H1 (cell line): ENCODE measurements around the gene SUGT1. TPM values are rescaled to one million over a fixed set of nuclear protein-coding genes. Genes with fewer than 3 reads are reported as not detected.
A peak's percentile ranks its signal among the peaks of the same experiment; 100 is the strongest.
"Not testable (repeated sequence)": the region's sequence is repeated elsewhere in the genome, so short reads cannot be mapped to it uniquely, and the experiment has no call there.

ENCODE experiments used
- CTCF ChIA-PET: fragments of 300-600 bp; sonication (Branson Sonifier 250); formaldehyde crosslinking; loops from one replicate; lab custom pipeline; 2021; ENCODE audit not compliant: partially characterized antibody; lab: Charles Lee
- POLR2A ChIA-PET: fragments of 300-600 bp; sonication (Branson Sonifier 250); formaldehyde crosslinking; loops from one replicate; lab custom pipeline; 2021; ENCODE audit warnings: inconsistent platforms; ENCODE audit not compliant: partially characterized antibody; lab: Charles Lee
- DNase-seq, 2 experiments: peaks; one replicate each; pipeline versions ENCODE4 v3.0.0 to v3.0.0-alpha.2; 2010 to 2022; ENCODE audit warnings: low spot score in 2 of 2, low read depth in 1 of 2, mixed read lengths in 1 of 2
- FAIRE-seq: peaks from 2 replicates; lab custom pipeline; 2011; peaks lifted over from hg19 to GRCh38; lab: Jason Lieb, UNC
- H2AFZ ChIP-seq: 2 replicates; pipeline ENCODE4 v1.8.1; 2012; ENCODE audit warnings: low read length, inconsistent platforms
- H2AK5ac ChIP-seq: 2 replicates; pipeline ENCODE4 v1.6.1; 2013; ENCODE audit warnings: low read depth, low read length
- H2BK120ac ChIP-seq: replicated peaks from 2 replicates; pipeline ENCODE3; 2013; ENCODE audit warnings: low read depth, low read length, inconsistent platforms
- H2BK12ac ChIP-seq: 2 replicates; pipeline ENCODE4 v1.6.1; 2013; ENCODE audit warnings: low read depth, low read length
- H2BK15ac ChIP-seq: 2 replicates; pipeline ENCODE4 v1.6.1; 2013; ENCODE audit warnings: low read length
- H2BK20ac ChIP-seq: 2 replicates; pipeline ENCODE4 v1.6.1; 2013; ENCODE audit warnings: low read length
- H2BK5ac ChIP-seq: 2 replicates; pipeline ENCODE4 v1.6.1; 2013; ENCODE audit warnings: low read depth, low read length
- H3K14ac ChIP-seq: 2 replicates; pipeline ENCODE4 v1.6.1; 2013; ENCODE audit warnings: inconsistent platforms; ENCODE audit not compliant: insufficient read length
- H3K18ac ChIP-seq: 2 replicates; pipeline ENCODE4 v1.6.1; 2013; ENCODE audit warnings: low read length; ENCODE audit errors: extremely low read depth
- H3K23ac ChIP-seq: 2 replicates; pipeline ENCODE4 v1.6.1; 2013; ENCODE audit warnings: inconsistent platforms; ENCODE audit not compliant: insufficient read length
- H3K23me2 ChIP-seq: 2 replicates; pipeline ENCODE4 v1.6.1; 2013; ENCODE audit warnings: low read depth, low read length
- H3K27ac ChIP-seq: 2 replicates; pipeline ENCODE4 v1.6.1; 2011; ENCODE audit warnings: low read depth, low read length, inconsistent platforms
- H3K27me3 ChIP-seq, 4 experiments: replicated peaks in 1 of 4; 1 replicate in 1 of 4; 2 replicates in 3 of 4; pipeline versions ENCODE4 v1.6.1 to v1.8.1; 2011 to 2013; ENCODE audit warnings: low read length in 3 of 4, mild to moderate bottlenecking in 3 of 4, inconsistent platforms in 2 of 4, mixed read lengths in 2 of 4, moderate library complexity in 1 of 4; ENCODE audit not compliant: control insufficient read depth in 3 of 4, insufficient read depth in 3 of 4; ENCODE audit errors: extremely low read depth in 1 of 4
- H3K36me3 ChIP-seq, 4 experiments: 2 replicates each; pipeline versions ENCODE4 v1.6.1 to v1.8.1; 2011 to 2013; ENCODE audit warnings: mild to moderate bottlenecking in 4 of 4, low read length in 3 of 4, moderate library complexity in 2 of 4, control low read depth in 1 of 4, inconsistent platforms in 1 of 4; ENCODE audit not compliant: insufficient read depth in 4 of 4, control insufficient read depth in 2 of 4
- H3K4ac ChIP-seq: replicated peaks from 2 replicates; pipeline ENCODE3; 2013; ENCODE audit warnings: low read length, low read depth, mixed read lengths, inconsistent platforms; ENCODE audit not compliant: insufficient read length
- H3K4me1 ChIP-seq, 4 experiments: replicated peaks in 1 of 4; 1 replicate in 1 of 4; 2 replicates in 3 of 4; pipeline versions ENCODE4 v1.6.1 to v1.8.1; 2011 to 2013; ENCODE audit warnings: low read length in 3 of 4, inconsistent platforms in 2 of 4, mixed read lengths in 1 of 4; ENCODE audit not compliant: insufficient read depth in 4 of 4, control insufficient read depth in 3 of 4
- H3K4me2 ChIP-seq, 2 experiments: 2 replicates each; pipeline versions ENCODE4 v1.6.1 to v1.8.1; 2011 to 2013; ENCODE audit warnings: low read depth in 2 of 2, low read length in 2 of 2, control low read depth in 1 of 2, inconsistent platforms in 1 of 2, mild to moderate bottlenecking in 1 of 2; ENCODE audit not compliant: insufficient read depth in 1 of 2
- H3K4me3 ChIP-seq, 4 experiments: fragments of 200-600, 300-600 bp in 1 of 4; sonication (generic), shearing (Covaris generic), sonication (Bioruptor Twin) in 1 of 4; 2 replicates each; pipeline versions ENCODE4 v1.5.1 to v1.8.1; 2011 to 2016; ENCODE audit warnings: low read length in 4 of 4, low read depth in 3 of 4, control low read depth in 2 of 4, inconsistent platforms in 2 of 4, mild to moderate bottlenecking in 2 of 4, mixed read lengths in 1 of 4, moderate library complexity in 1 of 4; ENCODE audit not compliant: insufficient read depth in 2 of 4; ENCODE audit errors: extremely low read depth in 1 of 4
- H3K56ac ChIP-seq: replicated peaks from 2 replicates; pipeline ENCODE3; 2013; ENCODE audit warnings: low read depth, mild to moderate bottlenecking, mixed read lengths, low read length, inconsistent platforms; ENCODE audit not compliant: insufficient read length
- H3K79me1 ChIP-seq: 2 replicates; pipeline ENCODE4 v1.6.1; 2013; ENCODE audit warnings: low read depth, low read length, control low read depth
- H3K79me2 ChIP-seq, 2 experiments: 2 replicates each; pipeline versions ENCODE4 v1.6.1 to v1.8.1; 2012 to 2013; ENCODE audit warnings: low read length in 2 of 2, mild to moderate bottlenecking in 2 of 2, inconsistent platforms in 1 of 2; ENCODE audit not compliant: insufficient read depth in 2 of 2, control insufficient read depth in 1 of 2
- H3K9ac ChIP-seq, 4 experiments: replicated peaks in 1 of 4; 1 replicate in 1 of 4; 2 replicates in 3 of 4; pipeline versions ENCODE4 v1.6.1 to v1.8.1; 2011 to 2013; ENCODE audit warnings: low read depth in 3 of 4, low read length in 3 of 4, control low read depth in 2 of 4, mild to moderate bottlenecking in 2 of 4, moderate library complexity in 2 of 4, inconsistent platforms in 1 of 4; ENCODE audit errors: extremely low read depth in 1 of 4
- H3K9me3 ChIP-seq, 2 experiments: 2 replicates each; pipeline versions ENCODE4 v1.6.1 to v1.8.1; 2012 to 2013; ENCODE audit warnings: mild to moderate bottlenecking in 2 of 2, moderate library complexity in 2 of 2, control low read depth in 1 of 2, inconsistent platforms in 1 of 2, low read depth in 1 of 2, low read length in 1 of 2, mixed read lengths in 1 of 2; ENCODE audit not compliant: insufficient read depth in 2 of 2
- H4K20me1 ChIP-seq, 2 experiments: replicated peaks in 1 of 2; 2 replicates each; pipeline versions ENCODE3 to v1.8.1; 2011 to 2013; ENCODE audit warnings: inconsistent platforms in 2 of 2, low read length in 2 of 2, mild to moderate bottlenecking in 1 of 2; ENCODE audit not compliant: insufficient read depth in 2 of 2, control insufficient read depth in 1 of 2
- H4K5ac ChIP-seq: 2 replicates; pipeline ENCODE4 v1.6.1; 2013; ENCODE audit warnings: low read length, low read depth, mixed read lengths, inconsistent platforms; ENCODE audit not compliant: insufficient read length
- H4K8ac ChIP-seq: 2 replicates; pipeline ENCODE4 v1.8.0; 2013; ENCODE audit warnings: mild to moderate bottlenecking, moderate library complexity, low read length, inconsistent platforms; ENCODE audit not compliant: insufficient read depth; ENCODE audit errors: extremely low read depth
- H4K91ac ChIP-seq: replicated peaks from 2 replicates; pipeline ENCODE3; 2013; ENCODE audit warnings: low read length, mixed read lengths, inconsistent platforms; ENCODE audit not compliant: insufficient read length
- CTCF ChIP-seq, 3 experiments: IDR thresholded peaks; 1 replicate in 2 of 3; 2 replicates in 1 of 3; pipeline versions ENCODE4 v1.5.1 to v1.6.1; 2011; ENCODE audit warnings: low read length in 3 of 3, mild to moderate bottlenecking in 3 of 3, inconsistent platforms in 2 of 3, low read depth in 1 of 3, moderate library complexity in 1 of 3; ENCODE audit not compliant: insufficient read depth in 1 of 3; ENCODE audit errors: control extremely low read depth in 1 of 3
- RAD21 ChIP-seq, 2 experiments: IDR thresholded peaks in 1 of 2; conservative IDR thresholded peaks in 1 of 2; 2 replicates each; pipeline ENCODE4 v1.6.1; 2011; ENCODE audit warnings: low read depth in 2 of 2, low read length in 2 of 2, improper control_type of control experiment in 1 of 2, inconsistent platforms in 1 of 2, mild to moderate bottlenecking in 1 of 2, moderate library complexity in 1 of 2
- WGBS, 2 experiments: shearing (Covaris generic) in 1 of 2; methylation state at CpG; one replicate each; pipeline versions ENCODE4 v1.1.6 to v1.1.7; 2013 to 2015; ENCODE audit warnings: low lambda C conversion rate in 2 of 2, mixed read lengths in 2 of 2, inconsistent platforms in 1 of 2, low coverage in 1 of 2, missing lambda C conversion rate in 1 of 2; ENCODE audit not compliant: insufficient replicate concordance in 2 of 2, insufficient coverage in 1 of 2, insufficient read length in 1 of 2; ENCODE audit errors: extremely low coverage in 1 of 2, missing lambda C conversion rate in 1 of 2; 5-methylcytosine and 5-hydroxymethylcytosine counted together
- polyA plus RNA-seq, 7 experiments: library from polyadenylated mRNA; depleted of rRNA in 3 of 7; stranded (reverse) in 5 of 7; unstranded in 2 of 7; fragments of >200 nt in 5 of 7; fragments of 200-250 nt in 2 of 7; gene quantifications; 1 replicate in 5 of 7; 2 replicates in 1 of 7; 4 replicates in 1 of 7; pipeline versions ENCODE4 v1.2.1 to v1.2.3, GENCODE V29; 2011 to 2013; ENCODE audit warnings: missing spikeins in 2 of 7, mixed read lengths in 2 of 7
- total RNA-seq: library from RNA; stranded (reverse); fragmentation: NEBNext Ultra II Directional; extraction: Animal tissue kit (Norgen Biotek cat#: 25700); gene quantifications from 2 replicates; pipeline ENCODE4 v1.2.1, GENCODE V29; 2021

SUGT1 gene
- total and polyA plus RNA-seq, 2 of the 8 experiments (the other 6 are each of a cell fraction or from before 2014, with no cell fraction given), result 21.0 to 99.4 TPM

GRCh38 chr13:52609013-52609606 lies 43.5 kb upstream of the SUGT1 start:
- H3K27me3 ChIP-seq, H3K18ac ChIP-seq, H3K23ac ChIP-seq, H3K4ac ChIP-seq, H2BK5ac ChIP-seq, H3K9ac ChIP-seq, H3K23me2 ChIP-seq, H3K14ac ChIP-seq, H3K4me3 ChIP-seq, H3K27ac ChIP-seq, H3K36me3 ChIP-seq, H3K9me3 ChIP-seq, H4K5ac ChIP-seq, DNase-seq, H4K8ac ChIP-seq, H4K20me1 ChIP-seq, H3K79me1 ChIP-seq, H3K4me2 ChIP-seq, H2BK20ac ChIP-seq, H4K91ac ChIP-seq, H3K4me1 ChIP-seq, H2BK120ac ChIP-seq, H3K79me2 ChIP-seq, H3K56ac ChIP-seq: not testable (repeated sequence)
- ChIA-PET POLR2A (interaction anchor here (1.0 kb wide), 1 partner anchor 43 kb away, joined by 3 read pairs; the partner anchor contains the start of gene SUGT1), CTCF (interaction anchor here (0.7 to 4.2 kb wide), 21 partner anchors 9 to 593 kb away, joined by 3 to 22 read pairs (median 4); partner anchors contain the start of gene PCDH8)
- H2AK5ac ChIP-seq, result 0 out of 2 replicates have a peak overlapping the region, but pooled peaks have one; percentile 53
- H2AFZ ChIP-seq, result 0 out of 2 replicates have a peak overlapping the region, but pooled peaks have one; percentile 53
- peak overlapping the region; percentile 9; the same call in 1 of the 2 replicates for H2BK15ac ChIP-seq
- peak; percentile 62 for FAIRE-seq
- 79% methylated on average over 10 of the region's 10 CpGs; no CpG with 5 or more reads in 1 of the 2 experiments for WGBS, 2 experiments
- TF ChIP-seq RAD21 (IDR thresholded peaks at IDR 0.05 in 1 of 2, conservative IDR thresholded peaks at IDR 0.05 in 1 of 2; ENCODE audit: low read depth in 2 of 2, low read length in 2 of 2) (peak; percentile 71 to 77), CTCF (IDR thresholded peaks at IDR 0.05; ENCODE audit: control extremely low read depth in 1 of 3, insufficient read depth in 1 of 3, low read depth in 1 of 3, low read length in 3 of 3) (peak in 2 of 3 experiments; percentile 35 to 54; a peak in 3 of 4 replicates)
- H2BK12ac ChIP-seq, result peak overlapping the region; percentile 87; the same call in 1 of the 2 replicates
